Fibroblast of gingiva (primary cell): Measurements from ENCODE around the gene FAM9C.
"Not testable (repeated sequence)": the region's sequence is repeated elsewhere in the genome, so short reads cannot be mapped to it uniquely, and the experiment has no call there.

Experiments
- DNase-seq: peaks from one replicate; pipeline ENCODE4 v3.0.0-alpha.2; 2011; ENCODE audit warnings: low read depth

The FAM9C gene

GRCh38 chrX:13076176-13076961, 31.9 kb upstream of the FAM9C start:
- DNase-seq: no peak

- DNase-seq: no peak
Observed at GRCh38 chrX:13074297-13075262, 30.2 kb upstream of the FAM9C start.

- DNase-seq: no peak
Observed at GRCh38 chrX:13069771-13070416, 25.5 kb upstream of the FAM9C start.

- DNase-seq: no peak
Observed at GRCh38 chrX:13068651-13069050, 24.2 kb upstream of the FAM9C start.

- no peak for DNase-seq
Observed at GRCh38 chrX:13067773-13068172, 23.4 kb upstream of the FAM9C start.

GRCh38 chrX:13066391-13066790, 22.0 kb upstream of the FAM9C start:
- no peak for DNase-seq

GRCh38 chrX:13064599-13065143, 20.3 kb upstream of the FAM9C start:
- peak; percentile 94 for DNase-seq

- DNase-seq: not testable (repeated sequence)
Observed at GRCh38 chrX:13063124-13063523, 18.7 kb upstream of the FAM9C start.

GRCh38 chrX:13062331-13062730, 17.9 kb upstream of the FAM9C start:
- DNase-seq: not testable (repeated sequence)

GRCh38 chrX:13061215-13061708, 16.8 kb upstream of the FAM9C start:
- DNase-seq: not testable (repeated sequence)

GRCh38 chrX:13059637-13060499, 15.4 kb upstream of the FAM9C start:
- DNase-seq: peak; percentile 4

GRCh38 chrX:13055486-13055885, 11.1 kb upstream of the FAM9C start:
- DNase-seq: no peak

GRCh38 chrX:13053171-13053570, 8.8 kb upstream of the FAM9C start:
- DNase-seq: no peak

GRCh38 chrX:13051529-13052172, 7.2 kb upstream of the FAM9C start:
- no peak for DNase-seq

- no peak for DNase-seq
Observed at GRCh38 chrX:13051167-13051528, 6.7 kb upstream of the FAM9C start.

GRCh38 chrX:13050151-13050550, 5.7 kb upstream of the FAM9C start:
- DNase-seq: no peak

- DNase-seq: peak; percentile 40
Observed at GRCh38 chrX:13048280-13048679, 3.9 kb upstream of the FAM9C start.

GRCh38 chrX:13047759-13048158, 3.3 kb upstream of the FAM9C start:
- no peak for DNase-seq

- DNase-seq: peak; percentile 10
Observed at GRCh38 chrX:13046141-13046855, 1.9 kb upstream of the FAM9C start.

- DNase-seq: no peak
Observed at GRCh38 chrX:13043938-13044337, 482 bp downstream of the FAM9C start.
